Transverse colon (tissue), 4 donors: ENCODE results near the gene NID2. TPM values are rescaled to one million over a fixed set of nuclear protein-coding genes. Genes with fewer than 3 reads are reported as not detected.

Experiments used
- DNase-seq: peaks from one replicate; pipeline ENCODE4 v3.0.0-alpha.2; 2019
- H3K27ac ChIP-seq, 4 donors: fragments of 200-600 bp; sonication (generic); 2 replicates each; pipeline ENCODE4 v1.5.1; 2016 to 2018; ENCODE audit warnings: inconsistent platforms in 4 of 4
- H3K27me3 ChIP-seq: fragments of 200-600 bp; sonication (generic); 2 replicates; pipeline ENCODE4 v1.5.1; 2017; ENCODE audit warnings: inconsistent platforms
- H3K36me3 ChIP-seq, 4 donors: fragments of 200-600 bp; sonication (generic); 2 replicates each; pipeline ENCODE4 v1.5.1; 2017 to 2019; ENCODE audit warnings: inconsistent platforms in 4 of 4
- H3K4me1 ChIP-seq, 4 donors: fragments of 200-600 bp; sonication (generic); 2 replicates each; pipeline ENCODE4 v1.5.1; 2017 to 2020; ENCODE audit warnings: inconsistent platforms in 4 of 4
- H3K4me3 ChIP-seq, 4 donors: fragments of 200-600 bp; sonication (generic); 1 replicate in 1 of 4; 2 replicates in 3 of 4; pipeline versions ENCODE4 v1.5.1 to v1.6.1; 2017 to 2019; ENCODE audit warnings: inconsistent platforms in 4 of 4
- H3K9me3 ChIP-seq, 2 donors: fragments of 200-600 bp; sonication (generic); 2 replicates each; pipeline ENCODE4 v1.5.1; 2017 to 2019; ENCODE audit warnings: inconsistent platforms in 2 of 2
- CTCF ChIP-seq, 5 experiments: fragments of 200-600 bp in 3 of 5; fragments of 450-650 bp in 2 of 5; sonication (generic) in 3 of 5; IDR thresholded peaks; 1 replicate in 2 of 5; 2 replicates in 3 of 5; pipeline ENCODE4 v1.5.1; 2016 to 2017; ENCODE audit warnings: antibody characterized with exemption in 5 of 5, inconsistent platforms in 3 of 5, mild to moderate bottlenecking in 2 of 5, moderate library complexity in 1 of 5
- EP300 ChIP-seq: sonication (generic); formaldehyde crosslinking; IDR thresholded peaks from one replicate; pipeline ENCODE4 v1.6.1; 2017; ENCODE audit warnings: antibody characterized with exemption, low read depth
- POLR2A ChIP-seq: fragments of 450-650 bp; IDR thresholded peaks from one replicate; pipeline ENCODE4 v1.6.1; 2016; ENCODE audit warnings: antibody characterized with exemption, mild to moderate bottlenecking, moderate library complexity
- POLR2AphosphoS5 ChIP-seq, 3 donors: sonication (generic); formaldehyde crosslinking; IDR thresholded peaks; one replicate each; pipeline ENCODE4 v1.6.1; 2016; ENCODE audit warnings: antibody characterized with exemption in 3 of 3
- WGBS, 2 donors: methylation state at CpG; one replicate each; pipeline ENCODE4 v1.1.5; 2018; ENCODE audit warnings: low coverage in 1 of 2; 5-methylcytosine and 5-hydroxymethylcytosine counted together
- in situ Hi-C, 4 donors: fragments of 200-750 bp; cut with MboI; loops; one replicate each; pipeline versions ENCODE4 v1.15.0 to v1.15.1; 2017; ENCODE audit warnings: low sequenced_read_pairs in 3 of 4, low pct_ligation_motif_present in 1 of 4, low pct_unique_long_range_greater_than_20kb in 1 of 4
- intact Hi-C: fragments of 100-400 bp; cut with DNase I; formaldehyde crosslinking; loops from one replicate; pipeline ENCODE4 v1.15.1; 2023; ENCODE audit warnings: low total_unique reads
- total RNA-seq, 4 donors: library from RNA; depleted of rRNA; stranded (reverse); fragments of >200 nt; gene quantifications; one replicate each; pipeline ENCODE4 v1.1.0, GENCODE V29; 2016

The NID2 gene
- total RNA-seq, 4 donors from 2014 or later, result 8.3 to 62.7 (median 27.4) TPM

GRCh38 chr14:52080158-52080800, 11.4 kb upstream of the NID2 start:
- H3K36me3 ChIP-seq, result no peaks in the 10 kb centered on the region
- no peak for DNase-seq
- WGBS, 2 donors, result 83 to 90% methylated on average over 2 of the region's 2 CpGs
- H3K27me3 ChIP-seq, result no peaks in the 10 kb centered on the region
- TF ChIP-seq POLR2AphosphoS5 (IDR thresholded peaks at IDR 0.05) (no peak), EP300 (no peak), POLR2A (no peak)
- H3K27ac ChIP-seq, result no peak overlapping the region
- no peak overlapping the region for H3K4me3 ChIP-seq
- in situ Hi-C loops (no loop called here), intact Hi-C loops (no loop called here)
- H3K4me1 ChIP-seq, result no peaks in the 10 kb centered on the region
- peaks cover 6 to 7% of the 10 kb centered on the region in 2 donors for H3K9me3 ChIP-seq

- WGBS, 2 donors, result 79 to 86% methylated on average over 6 to 7 of the region's 7 CpGs
- H3K9me3 ChIP-seq, result peaks cover 0 to 2% of the 10 kb centered on the region in 2 donors
- no peaks in the 10 kb centered on the region for H3K36me3 ChIP-seq
- TF ChIP-seq POLR2AphosphoS5 (IDR thresholded peaks at IDR 0.05) (no peak), CTCF (IDR thresholded peaks at IDR 0.05) (no peak), EP300 (no peak), POLR2A (no peak)
- in situ Hi-C loops (no loop called here), intact Hi-C loops (loop anchor here (10.0 kb wide), 1 partner anchor 45 kb away; no protein-coding TSS in a partner anchor)
- no peak overlapping the region for H3K27ac ChIP-seq
- no peaks in the 10 kb centered on the region for H3K27me3 ChIP-seq
- H3K4me3 ChIP-seq, result no peak overlapping the region
- no peak for DNase-seq
- H3K4me1 ChIP-seq, result no peaks in the 10 kb centered on the region
Measured at GRCh38 chr14:52079239-52079959, 10.5 kb upstream of the NID2 start.

- H3K36me3 ChIP-seq, result no peaks in the 10 kb centered on the region
- H3K9me3 ChIP-seq, result no peaks in the 10 kb centered on the region
- in situ Hi-C loops, result no loop called here
- no peak for DNase-seq
- intact Hi-C loops, result loop anchor here (10.0 kb wide), 1 partner anchor 46 kb away; no protein-coding TSS in a partner anchor
- WGBS, 2 donors, result 92 to 93% methylated on average over 2 of the region's 2 CpGs
- H3K27ac ChIP-seq, result no peak overlapping the region
- H3K27me3 ChIP-seq, result no peaks in the 10 kb centered on the region
- H3K4me3 ChIP-seq, result no peak overlapping the region
- H3K4me1 ChIP-seq, result no peaks in the 10 kb centered on the region
- no peak for TF ChIP-seq POLR2AphosphoS5 (IDR thresholded peaks at IDR 0.05)
- no peak for TF ChIP-seq POLR2A
- TF ChIP-seq EP300, result no peak
- TF ChIP-seq CTCF (IDR thresholded peaks at IDR 0.05), result no peak
Measured at GRCh38 chr14:52078721-52079120, 9.9 kb upstream of the NID2 start.

GRCh38 chr14:52078095-52078531, 9.3 kb upstream of the NID2 start:
- in situ Hi-C loops (no loop called here), intact Hi-C loops (loop anchor here (10.0 kb wide), 1 partner anchor 47 kb away; no protein-coding TSS in a partner anchor)
- Histone ChIP-seq H3K27ac (no peak overlapping the region), H3K36me3 (no peaks in the 10 kb centered on the region), H3K4me1 (no peaks in the 10 kb centered on the region), H3K9me3 (no peaks in the 10 kb centered on the region), H3K27me3 (no peaks in the 10 kb centered on the region), H3K4me3 (no peak overlapping the region)
- 68 to 100% methylated on average over 2 of the region's 2 CpGs for WGBS, 2 donors
- no peak for TF ChIP-seq POLR2AphosphoS5 (IDR thresholded peaks at IDR 0.05)
- no peak for TF ChIP-seq CTCF (IDR thresholded peaks at IDR 0.05)
- no peak for TF ChIP-seq POLR2A
- TF ChIP-seq EP300, result no peak
- DNase-seq, result no peak
